Large intestine (tissue), 3 donors: ENCODE data around the gene LRRC37B. TPM values are rescaled to one million over a fixed set of nuclear protein-coding genes. Genes with fewer than 3 reads are reported as not detected.
"Not testable (repeated sequence)": the region's sequence is repeated elsewhere in the genome, so short reads cannot be mapped to it uniquely, and the experiment has no call there.

Experiments
- DNase-seq, 2 donors: peaks; one replicate each; pipeline versions ENCODE4 v3.0.0 to v3.0.0-alpha.2; 2013
- H3K27ac ChIP-seq: one replicate; pipeline ENCODE4 v1.5.1; 2013; ENCODE audit warnings: low read length
- H3K27me3 ChIP-seq: 2 replicates; pipeline ENCODE4 v1.6.1; 2013; ENCODE audit warnings: low read length; ENCODE audit not compliant: control insufficient read depth, insufficient read depth
- H3K36me3 ChIP-seq: 2 replicates; pipeline ENCODE4 v1.6.1; 2013; ENCODE audit warnings: low read length; ENCODE audit not compliant: control insufficient read depth, insufficient read depth
- H3K4me1 ChIP-seq: one replicate; pipeline ENCODE4 v1.6.1; 2013; ENCODE audit warnings: low read length; ENCODE audit not compliant: control insufficient read depth, insufficient read depth
- H3K4me3 ChIP-seq: one replicate; pipeline ENCODE4 v1.5.1; 2013; ENCODE audit warnings: low read length
- H3K9me3 ChIP-seq: one replicate; pipeline ENCODE4 v1.6.1; 2013; ENCODE audit warnings: mild to moderate bottlenecking, low read depth, low read length, moderate library complexity; ENCODE audit not compliant: control insufficient read depth
- WGBS: methylation state at CpG from one replicate; pipeline ENCODE4 v1.1.5; 2013; ENCODE audit warnings: low lambda C conversion rate; ENCODE audit not compliant: insufficient coverage; 5-methylcytosine and 5-hydroxymethylcytosine counted together
- polyA plus RNA-seq: library from polyadenylated mRNA; unstranded; fragments of 120-200 nt; gene quantifications from one replicate; pipeline ENCODE4 v1.2.1, GENCODE V29; 2013

The LRRC37B gene
- polyA plus RNA-seq, 1 donor: 29.0 TPM

- not testable (repeated sequence) for H3K4me1 ChIP-seq, H3K27ac ChIP-seq, H3K36me3 ChIP-seq, H3K4me3 ChIP-seq, H3K9me3 ChIP-seq, DNase-seq, H3K27me3 ChIP-seq
- WGBS: no CpG with 5 or more reads among the region's 4 CpGs
Observed at GRCh38 chr17:32086833-32087232, 79.7 kb downstream of the LRRC37B start.

- not testable (repeated sequence) for H3K27me3 ChIP-seq, H3K36me3 ChIP-seq, DNase-seq, H3K27ac ChIP-seq, H3K4me1 ChIP-seq, H3K9me3 ChIP-seq, H3K4me3 ChIP-seq
- no CpG with 5 or more reads among the region's 1 CpG for WGBS
Observed at GRCh38 chr17:32092062-32092461, 84.9 kb downstream of the LRRC37B start.

GRCh38 chr17:32099686-32100085 lies 92.5 kb downstream of the LRRC37B start:
- H3K4me1 ChIP-seq: no peaks in the 10 kb centered on the region
- DNase-seq: no peak
- H3K9me3 ChIP-seq: no peaks in the 10 kb centered on the region
- H3K27me3 ChIP-seq: no peaks in the 10 kb centered on the region
- no peak overlapping the region for H3K27ac ChIP-seq
- H3K4me3 ChIP-seq: no peak overlapping the region
- H3K36me3 ChIP-seq: no peaks in the 10 kb centered on the region
- WGBS: no CpG with 5 or more reads among the region's 2 CpGs

GRCh38 chr17:32100323-32100722 lies 93.1 kb downstream of the LRRC37B start:
- WGBS: 100% methylated on average over 1 of the region's 8 CpGs
- not testable (repeated sequence) for H3K27ac ChIP-seq, DNase-seq, H3K4me3 ChIP-seq, H3K4me1 ChIP-seq, H3K9me3 ChIP-seq, H3K27me3 ChIP-seq, H3K36me3 ChIP-seq

DNA sequence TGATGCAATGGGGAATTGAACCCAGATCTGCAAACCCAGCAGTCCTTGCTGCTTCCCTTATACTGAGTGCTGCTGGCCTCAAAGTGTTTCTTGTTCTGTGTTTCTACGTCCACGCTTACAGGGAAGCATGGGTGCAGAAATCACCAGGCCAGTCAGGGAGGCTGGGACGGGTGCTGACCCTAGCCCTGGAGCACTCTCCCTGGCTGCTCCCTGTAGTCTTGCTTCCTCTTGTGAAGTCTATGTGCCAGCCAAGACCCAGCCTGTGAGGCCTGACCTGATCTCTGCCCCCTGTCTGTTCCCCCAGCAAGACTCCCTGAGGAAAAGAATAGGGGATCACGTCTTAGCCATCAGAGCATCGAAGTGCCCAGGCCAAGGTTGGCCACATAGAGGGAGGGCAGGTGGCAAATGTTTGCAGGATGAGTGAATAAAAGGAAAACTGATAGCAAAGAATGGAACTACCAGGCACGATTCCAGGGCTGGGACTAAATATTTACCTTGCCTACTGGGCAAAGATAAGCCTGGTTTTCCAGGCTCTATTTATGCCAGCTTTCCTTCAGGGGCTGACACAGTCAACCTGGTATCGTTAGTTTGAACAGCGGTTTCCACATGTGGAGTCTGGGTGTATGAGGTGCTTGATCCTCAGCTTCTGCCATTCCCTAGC lies 93.9 kb downstream of the LRRC37B start:
- Histone ChIP-seq H3K4me1 (no peaks in the 10 kb centered on the region), H3K27me3 (no peaks in the 10 kb centered on the region), H3K9me3 (no peaks in the 10 kb centered on the region), H3K4me3 (no peak overlapping the region), H3K36me3 (no peaks in the 10 kb centered on the region), H3K27ac (no peak overlapping the region)
- no CpG with 5 or more reads among the region's 8 CpGs for WGBS
- no peak for DNase-seq

DNA sequence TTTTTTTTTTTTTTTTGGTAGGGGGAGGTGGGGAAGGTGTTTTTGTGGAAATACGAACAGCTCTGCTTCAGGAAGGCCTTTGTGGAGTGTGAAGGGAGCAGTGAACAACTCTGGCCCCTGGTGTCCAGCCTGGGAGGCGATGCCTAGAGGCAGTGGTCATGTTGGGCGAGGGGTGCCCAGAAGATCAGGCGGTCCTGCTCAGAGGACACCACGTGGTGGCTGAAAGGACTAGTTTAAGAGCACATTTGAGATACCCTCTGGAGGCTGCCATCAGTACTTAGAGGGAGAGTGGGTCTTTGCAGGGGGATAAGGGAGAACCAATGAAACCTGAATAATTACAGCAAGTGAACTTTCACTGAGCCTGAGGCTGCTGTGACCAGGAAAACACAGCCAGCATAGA lies 95.0 kb downstream of the LRRC37B start:
- Histone ChIP-seq H3K27me3 (no peaks in the 10 kb centered on the region), H3K36me3 (no peaks in the 10 kb centered on the region)
- no CpG with 5 or more reads among the region's 5 CpGs for WGBS

GRCh38 chr17:32102646-32103186 lies 95.5 kb downstream of the LRRC37B start:
- H3K27me3 ChIP-seq: no peaks in the 10 kb centered on the region
- H3K27ac ChIP-seq: no peak overlapping the region
- no peak for DNase-seq
- no peaks in the 10 kb centered on the region for H3K9me3 ChIP-seq
- H3K36me3 ChIP-seq: no peaks in the 10 kb centered on the region
- H3K4me3 ChIP-seq: no peak overlapping the region
- 83% methylated on average over 1 of the region's 5 CpGs for WGBS
- no peaks in the 10 kb centered on the region for H3K4me1 ChIP-seq

More for the DNA sequence above, 95.0 kb downstream of the LRRC37B start:
- H3K4me1 ChIP-seq: no peaks in the 10 kb centered on the region
- no peak for DNase-seq
- H3K27ac ChIP-seq: no peak overlapping the region
- no peaks in the 10 kb centered on the region for H3K9me3 ChIP-seq
- no peak overlapping the region for H3K4me3 ChIP-seq

Other genes starting within 250 kb of the LRRC37B start
- gene COPRS, start 148.1 kb upstream of the LRRC37B start, polyA plus RNA-seq: 35.9 TPM
- gene UTP6, start 105.7 kb upstream of the LRRC37B start, polyA plus RNA-seq: 59.2 TPM
- gene SUZ12, start 70.4 kb upstream of the LRRC37B start, polyA plus RNA-seq: 35.8 TPM
- gene RHOT1, start 135.1 kb downstream of the LRRC37B start, polyA plus RNA-seq: 37.9 TPM